OCI-LY7 (cell line): ENCODE data around the gene GRK5. TPM values are rescaled to one million over a fixed set of nuclear protein-coding genes. Genes with fewer than 3 reads are reported as not detected.
"Not testable (repeated sequence)": the region's sequence is repeated elsewhere in the genome, so short reads cannot be mapped to it uniquely, and the experiment has no call there.

Experiments
- BruUV-seq: library from RNA; stranded (reverse); fragments of 400-500 nt; replicated peaks from 2 replicates; lab custom pipeline; 2021; lab: Mats Ljungman, UMichigan
- CTCF ChIA-PET: fragments of 300-600 bp; sonication (Branson Sonifier 250); formaldehyde crosslinking; loops from one replicate; lab custom pipeline; 2022; ENCODE audit warnings: antibody characterized with exemption; ENCODE audit not compliant: unreplicated experiment; lab: Charles Lee
- POLR2A ChIA-PET: fragments of 300-600 bp; sonication (Branson Sonifier 250); formaldehyde crosslinking; loops from one replicate; lab custom pipeline; 2022; ENCODE audit warnings: antibody characterized with exemption; lab: Charles Lee
- DNase-seq: peaks from one replicate; pipeline ENCODE4 v3.0.0-alpha.2; 2015; ENCODE audit warnings: low spot score
- H2AFZ ChIP-seq: fragments of 200-600 bp; sonication (generic), shearing (Covaris generic); 2 replicates; pipeline ENCODE4 v1.6.1; 2014; ENCODE audit warnings: mild to moderate bottlenecking, antibody characterized with exemption, low read length, moderate library complexity
- H3K27ac ChIP-seq: fragments of 200-600 bp; sonication (generic); 2 replicates; pipeline ENCODE4 v1.5.1; 2014; ENCODE audit warnings: mixed run types, low read depth, mild to moderate bottlenecking, moderate library complexity, low read length, inconsistent platforms; ENCODE audit not compliant: poor library complexity, severe bottlenecking
- H3K36me3 ChIP-seq: fragments of 200-600 bp; sonication (generic); 2 replicates; pipeline ENCODE4 v1.6.1; 2014; ENCODE audit warnings: mild to moderate bottlenecking, antibody characterized with exemption, low read length, moderate library complexity, mixed read lengths; ENCODE audit not compliant: insufficient read depth
- H3K4me1 ChIP-seq: fragments of 200-600 bp; sonication (generic); 2 replicates; pipeline ENCODE4 v1.5.1; 2014; ENCODE audit warnings: mild to moderate bottlenecking, low read length; ENCODE audit not compliant: insufficient read depth, poor library complexity, severe bottlenecking
- H3K4me2 ChIP-seq: fragments of 200-600 bp; sonication (generic); 2 replicates; pipeline ENCODE4 v1.6.1; 2014; ENCODE audit warnings: mild to moderate bottlenecking, low read length
- H3K4me3 ChIP-seq: fragments of 200-600 bp; sonication (generic); 2 replicates; pipeline ENCODE4 v1.5.1; 2014; ENCODE audit warnings: mild to moderate bottlenecking, low read depth, low read length; ENCODE audit not compliant: poor library complexity, severe bottlenecking
- H3K79me2 ChIP-seq: fragments of 200-600 bp; sonication (generic); 2 replicates; pipeline ENCODE4 v1.6.1; 2016; ENCODE audit warnings: low read depth, mild to moderate bottlenecking, low read length, moderate library complexity, mixed read lengths; ENCODE audit not compliant: insufficient read depth
- H3K9me2 ChIP-seq: fragments of 200-600 bp; sonication (generic); 2 replicates; pipeline ENCODE4 v1.6.1; 2016; ENCODE audit warnings: mild to moderate bottlenecking, low read length, mixed read lengths; ENCODE audit not compliant: insufficient read depth
- H3K9me3 ChIP-seq: fragments of 200-600 bp; sonication (generic); 2 replicates; pipeline ENCODE4 v1.6.1; 2014; ENCODE audit warnings: mild to moderate bottlenecking, mixed run types, low read length, mixed read lengths
- H4K20me1 ChIP-seq: fragments of 200-600 bp; sonication (generic); 2 replicates; pipeline ENCODE4 v1.6.1; 2014; ENCODE audit warnings: mild to moderate bottlenecking, antibody characterized with exemption, low read length, moderate library complexity, mixed read lengths; ENCODE audit not compliant: insufficient read depth
- CTCF ChIP-seq: fragments of 200-600 bp; sonication (generic); conservative IDR thresholded peaks from 2 replicates; pipeline ENCODE4 v1.5.1; 2014; ENCODE audit warnings: mild to moderate bottlenecking, antibody characterized with exemption, low read length, moderate library complexity, mixed read lengths
- EZH2phosphoT487 ChIP-seq: fragments of 200-600 bp; sonication (generic); IDR thresholded peaks from 2 replicates; pipeline ENCODE4 v1.6.1; 2018; ENCODE audit warnings: low read depth, borderline replicate concordance, mild to moderate bottlenecking, mixed run types, antibody characterized with exemption, low read length, moderate library complexity, mixed read lengths
- intact Hi-C: fragments of 100-400 bp; cut with micrococcal nuclease; formaldehyde crosslinking; loops from one replicate; pipeline ENCODE4 v1.10.0; 2022; ENCODE audit not compliant: unreplicated experiment
- total RNA-seq, 2 experiments: library from RNA; depleted of rRNA in 1 of 2; stranded (reverse); fragments of >200 nt in 1 of 2; shearing (Covaris generic) in 1 of 2; gene quantifications; 2 replicates each; pipeline ENCODE4 v1.2.3, GENCODE V29; 2014 to 2022

Gene GRK5
- total RNA-seq, 2 experiments from 2014 or later, result 4.7 to 10.2 TPM

GRCh38 chr10:119270762-119271366 lies 63.5 kb downstream of the GRK5 start:
- no peak for DNase-seq
- H3K27ac ChIP-seq, result no peak overlapping the region
- intact Hi-C loops, result no loop called here
- H3K4me1 ChIP-seq, result peaks cover 17% of the 10 kb centered on the region
- H2AFZ ChIP-seq, result no peak overlapping the region
- H3K4me2 ChIP-seq, result no peak overlapping the region
- H3K9me2 ChIP-seq, result no peaks in the 10 kb centered on the region
- H4K20me1 ChIP-seq, result no peaks in the 10 kb centered on the region
- ChIA-PET POLR2A (interaction anchor here (1.8 kb wide), 1 partner anchor 12 kb away, joined by 5 read pairs; no protein-coding TSS in a partner anchor), CTCF (no interaction called here)
- no peak for TF ChIP-seq EZH2phosphoT487
- no peak for TF ChIP-seq CTCF
- no peak overlapping the region for H3K4me3 ChIP-seq
- no TSS peak for BruUV-seq
- no peaks in the 10 kb centered on the region for H3K9me3 ChIP-seq
- H3K79me2 ChIP-seq, result no peaks in the 10 kb centered on the region
- H3K36me3 ChIP-seq, result no peaks in the 10 kb centered on the region

- H3K4me3 ChIP-seq, DNase-seq, CTCF ChIA-PET, H3K36me3 ChIP-seq, BruUV-seq, H3K9me2 ChIP-seq, H3K4me2 ChIP-seq, H3K79me2 ChIP-seq, H4K20me1 ChIP-seq, H3K9me3 ChIP-seq, intact Hi-C loops, H3K27ac ChIP-seq, H2AFZ ChIP-seq: not testable (repeated sequence)
- peaks cover 17% of the 10 kb centered on the region for H3K4me1 ChIP-seq
- POLR2A ChIA-PET, result interaction anchor here (1.8 kb wide), 1 partner anchor 11 kb away, joined by 5 read pairs; no protein-coding TSS in a partner anchor
Observed at GRCh38 chr10:119272338-119272734, 65.0 kb downstream of the GRK5 start.

GRCh38 chr10:119272736-119273135 lies 65.4 kb downstream of the GRK5 start:
- no peaks in the 10 kb centered on the region for H4K20me1 ChIP-seq
- no peak for TF ChIP-seq CTCF
- no peak for TF ChIP-seq EZH2phosphoT487
- peaks cover 17% of the 10 kb centered on the region for H3K4me1 ChIP-seq
- CTCF ChIA-PET, result no interaction called here
- no peak overlapping the region for H3K27ac ChIP-seq
- no peak for DNase-seq
- H3K4me3 ChIP-seq, result no peak overlapping the region
- no peaks in the 10 kb centered on the region for H3K79me2 ChIP-seq
- intact Hi-C loops, result no loop called here
- H3K36me3 ChIP-seq, result no peaks in the 10 kb centered on the region
- no TSS peak for BruUV-seq
- no peaks in the 10 kb centered on the region for H3K9me3 ChIP-seq
- H2AFZ ChIP-seq, result no peak overlapping the region
- no peak overlapping the region for H3K4me2 ChIP-seq
- H3K9me2 ChIP-seq, result no peaks in the 10 kb centered on the region
- POLR2A ChIA-PET, result no interaction called here
